Astrocyte of the cerebellum (primary cell): ENCODE data around the gene CCT7.

Experiments
- DNase-seq: peaks from one replicate; pipeline ENCODE4 v3.0.0-alpha.2; 2011; ENCODE audit warnings: low read depth
- H3K4me3 ChIP-seq: 2 replicates; pipeline ENCODE4 v1.5.1; 2011; ENCODE audit warnings: mild to moderate bottlenecking, low read depth, low read length, moderate library complexity
- CTCF ChIP-seq: IDR thresholded peaks from 2 replicates; pipeline ENCODE4 v1.5.1; 2012; ENCODE audit warnings: low read length, low read depth, moderate library complexity, mild to moderate bottlenecking; ENCODE audit errors: missing control alignments
- in situ Hi-C: cut with HindIII; loops from 2 replicates; pipeline ENCODE4 v1.10.0; 2017; ENCODE audit warnings: low sequenced_read_pairs

CCT7 gene

GRCh38 chr2:73214120-73215035 lies 19.7 kb upstream of the CCT7 start, which contains the start of gene SMYD5:
TSS of gene SMYD5 (plus strand) at chr2:73214245. CDS start at chr2:73214267, 22 bp downstream.
- TF ChIP-seq CTCF = no peak
- in situ Hi-C loops = no loop called here
- peak within 1 kb of the TSS; percentile 83 for H3K4me3 ChIP-seq
- DNase-seq = no peak

- in situ Hi-C loops = no loop called here
- no peak for TF ChIP-seq CTCF
- no peak for DNase-seq
- peak overlapping the region; percentile 83 for H3K4me3 ChIP-seq
Observed at GRCh38 chr2:73215254-73215653, 18.9 kb upstream of the CCT7 start.

- no peak for DNase-seq
- no peak for TF ChIP-seq CTCF
- in situ Hi-C loops = no loop called here
- H3K4me3 ChIP-seq = no peak overlapping the region
Observed at GRCh38 chr2:73217160-73217559, 16.9 kb upstream of the CCT7 start.

GRCh38 chr2:73217826-73218225 lies 16.3 kb upstream of the CCT7 start:
- in situ Hi-C loops = no loop called here
- no peak for TF ChIP-seq CTCF
- H3K4me3 ChIP-seq = no peak overlapping the region
- DNase-seq = no peak

GRCh38 chr2:73218298-73218697 lies 15.8 kb upstream of the CCT7 start:
- no peak for DNase-seq
- no peak overlapping the region for H3K4me3 ChIP-seq
- no peak for TF ChIP-seq CTCF
- in situ Hi-C loops = no loop called here

GRCh38 chr2:73223821-73224220 lies 10.3 kb upstream of the CCT7 start:
- in situ Hi-C loops = no loop called here
- no peak for TF ChIP-seq CTCF
- H3K4me3 ChIP-seq = no peak overlapping the region
- DNase-seq = no peak
